Neural cell (in vitro differentiated cells): ENCODE measurements around the gene COL23A1. TPM values are rescaled to one million over a fixed set of nuclear protein-coding genes. Genes with fewer than 3 reads are reported as not detected.

ENCODE experiments used
- H2AFZ ChIP-seq: fragments of 200-600, 300-800 bp; sonication (generic), shearing (Covaris generic); 2 replicates; pipeline ENCODE4 v1.6.0; 2014; ENCODE audit warnings: low read depth, mild to moderate bottlenecking, antibody characterized with exemption, low read length, moderate library complexity
- H3F3A ChIP-seq: fragments of 200-600 bp; shearing (Covaris generic); 2 replicates; pipeline ENCODE4 v1.6.1; 2016; ENCODE audit warnings: mild to moderate bottlenecking, moderate library complexity, mixed read lengths, antibody characterized with exemption, low read length; ENCODE audit not compliant: insufficient read depth, poor library complexity, severe bottlenecking
- H3K27ac ChIP-seq: fragments of 200-600, 300-800 bp; sonication (generic), shearing (Covaris generic); 2 replicates; pipeline ENCODE4 v1.5.1; 2014; ENCODE audit warnings: mild to moderate bottlenecking, low read length, moderate library complexity
- H3K27me3 ChIP-seq: fragments of 300-800, 200-600 bp; sonication (generic), shearing (Covaris generic); 2 replicates; pipeline ENCODE4 v1.6.0; 2014; ENCODE audit warnings: mild to moderate bottlenecking, low read depth, low read length, moderate library complexity; ENCODE audit not compliant: insufficient read depth
- H3K36me3 ChIP-seq: fragments of 300-800, 200-600 bp; sonication (generic), shearing (Covaris generic); 2 replicates; pipeline ENCODE4 v1.5.1; 2014; ENCODE audit warnings: mild to moderate bottlenecking, antibody characterized with exemption, low read length, moderate library complexity; ENCODE audit not compliant: insufficient read depth
- H3K4me2 ChIP-seq: fragments of 300-800, 200-600 bp; sonication (generic), shearing (Covaris generic); 2 replicates; pipeline ENCODE4 v1.6.0; 2014; ENCODE audit warnings: mild to moderate bottlenecking, low read length
- H3K4me3 ChIP-seq: fragments of 300-800, 200-600 bp; sonication (generic), shearing (Covaris generic); 2 replicates; pipeline ENCODE4 v1.5.1; 2014; ENCODE audit warnings: mild to moderate bottlenecking, low read length, moderate library complexity
- H3K79me2 ChIP-seq: fragments of 200-600 bp; shearing (Covaris generic); replicated peaks from 2 replicates; pipeline ENCODE4 v1.6.0; 2014; ENCODE audit warnings: mild to moderate bottlenecking, low read length, moderate library complexity; ENCODE audit not compliant: insufficient read depth
- H3K9ac ChIP-seq: fragments of 300-800, 200-600 bp; sonication (generic), shearing (Covaris generic); 2 replicates; pipeline ENCODE4 v1.6.1; 2016; ENCODE audit warnings: mild to moderate bottlenecking, low read length, mixed read lengths
- H3K9me2 ChIP-seq: fragments of 200-600 bp; shearing (Covaris generic); 2 replicates; pipeline ENCODE4 v1.6.1; 2016; ENCODE audit warnings: mild to moderate bottlenecking, low read length, mixed read lengths; ENCODE audit not compliant: insufficient read depth
- H3K9me3 ChIP-seq: fragments of 200-600, 300-800 bp; sonication (generic), shearing (Covaris generic); 2 replicates; pipeline ENCODE4 v1.6.1; 2016; ENCODE audit warnings: mild to moderate bottlenecking, mixed run types, low read length, moderate library complexity, mixed read lengths
- H4K20me1 ChIP-seq: fragments of 200-600 bp; shearing (Covaris generic); 2 replicates; pipeline ENCODE4 v1.6.1; 2016; ENCODE audit warnings: mild to moderate bottlenecking, mixed run types; ENCODE audit not compliant: insufficient read depth
- CTCF ChIP-seq: fragments of 450-650 bp; IDR thresholded peaks from 2 replicates; pipeline ENCODE4 v1.5.1; 2014; ENCODE audit warnings: antibody characterized with exemption, mild to moderate bottlenecking, moderate library complexity; ENCODE audit not compliant: poor library complexity, severe bottlenecking
- EP300 ChIP-seq: fragments of 450-650 bp; conservative IDR thresholded peaks from 2 replicates; pipeline ENCODE4 v1.6.1; 2014; ENCODE audit warnings: antibody characterized with exemption, mild to moderate bottlenecking, moderate library complexity; ENCODE audit not compliant: poor library complexity, severe bottlenecking
- EZH2 ChIP-seq: fragments of 200-600, 300-800 bp; shearing (Covaris generic), sonication (generic); IDR thresholded peaks from 2 replicates; pipeline ENCODE4 v1.6.1; 2014; ENCODE audit warnings: antibody characterized with exemption, low read length, borderline replicate concordance, mild to moderate bottlenecking; ENCODE audit not compliant: insufficient read depth, poor library complexity, severe bottlenecking
- MXI1 ChIP-seq: fragments of 450-650 bp; conservative IDR thresholded peaks from 2 replicates; pipeline ENCODE4 v1.6.1; 2014; ENCODE audit warnings: antibody characterized with exemption, mild to moderate bottlenecking; ENCODE audit not compliant: poor library complexity, severe bottlenecking
- POLR2AphosphoS5 ChIP-seq: IDR thresholded peaks from 2 replicates; pipeline ENCODE4 v1.6.1; 2012
- RAD21 ChIP-seq: fragments of 450-650 bp; conservative IDR thresholded peaks from 2 replicates; pipeline ENCODE4 v1.6.1; 2014; ENCODE audit warnings: antibody characterized with exemption, mild to moderate bottlenecking, moderate library complexity
- REST ChIP-seq: IDR thresholded peaks from 2 replicates; pipeline ENCODE4 v1.6.1; 2012; ENCODE audit warnings: borderline replicate concordance
- SMC3 ChIP-seq: fragments of 450-650 bp; conservative IDR thresholded peaks from 2 replicates; pipeline ENCODE4 v1.6.1; 2014; ENCODE audit warnings: antibody characterized with exemption, mild to moderate bottlenecking, moderate library complexity; ENCODE audit not compliant: poor library complexity
- TAF1 ChIP-seq: IDR thresholded peaks from 2 replicates; pipeline ENCODE4 v1.6.1; 2012; ENCODE audit warnings: low read depth
- polyA plus RNA-seq: library from polyadenylated mRNA; depleted of rRNA; stranded (reverse); fragments of >200 nt; gene quantifications from 2 replicates; pipeline ENCODE4 v1.2.3, GENCODE V29; 2014

COL23A1 gene
- polyA plus RNA-seq, 1 donor from 2014 or later = not detected

DNA sequence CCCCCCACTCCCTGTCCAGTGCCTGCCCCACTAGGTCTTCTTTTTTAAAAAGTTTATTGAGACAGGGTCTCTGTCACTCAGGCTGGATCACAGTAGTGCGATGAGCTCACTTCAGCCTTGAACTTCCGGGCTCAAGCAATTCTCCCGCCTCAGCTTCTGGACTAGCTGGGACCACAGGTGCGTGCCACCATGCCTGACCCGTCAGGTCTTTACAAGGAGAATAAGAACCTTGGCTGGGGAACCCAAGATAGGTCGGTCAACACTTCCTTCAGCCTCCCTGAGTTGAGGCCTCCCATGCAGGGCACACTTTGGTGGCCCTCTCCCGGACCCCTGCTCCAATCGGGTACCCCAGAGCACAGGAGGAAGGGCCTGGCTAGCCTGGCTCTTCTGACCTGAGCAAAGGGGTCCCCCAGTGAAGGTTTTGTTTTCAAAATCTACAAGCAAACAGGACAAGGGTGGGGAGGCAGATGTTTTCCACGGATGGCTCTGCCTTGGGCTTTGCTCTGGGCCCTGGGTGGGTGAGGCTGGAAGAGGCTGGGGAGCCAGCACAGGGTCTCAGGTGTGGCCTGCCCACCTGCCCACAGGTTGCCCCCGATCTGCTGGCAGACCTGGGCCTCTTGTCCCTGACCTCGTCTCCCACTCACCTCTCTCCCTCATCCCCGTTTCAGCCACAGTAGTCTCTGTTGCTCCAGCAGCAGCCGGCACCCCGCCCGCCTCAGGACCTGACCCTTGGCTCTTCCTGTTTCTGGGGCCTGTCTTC lies 248.9 kb downstream of the COL23A1 start (continued):
- TF ChIP-seq POLR2AphosphoS5 = no peak

DNA sequence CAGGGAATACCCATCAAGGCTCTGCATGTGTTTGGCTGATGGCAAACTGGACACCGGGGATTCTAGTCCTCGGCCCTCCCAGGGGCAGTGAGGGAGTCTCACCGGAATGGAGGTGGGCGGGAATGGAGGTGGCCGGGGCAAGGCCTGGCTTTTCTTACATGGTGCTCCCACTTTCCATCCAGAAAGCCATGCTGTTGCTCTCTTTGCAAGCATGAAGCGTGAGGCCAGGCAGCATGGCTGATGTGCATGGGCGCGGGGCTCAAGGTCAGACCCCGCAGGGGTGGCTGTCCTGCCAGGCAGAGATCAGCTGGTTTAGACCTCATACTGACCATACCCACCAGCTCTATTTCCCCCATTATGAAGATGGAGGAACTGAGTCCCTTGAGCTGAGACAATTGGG lies 249.6 kb downstream of the COL23A1 start:
- H3K4me3 ChIP-seq = no peak overlapping the region
- no peaks in the 10 kb centered on the region for H3F3A ChIP-seq
- no peaks in the 10 kb centered on the region for H3K79me2 ChIP-seq
- H4K20me1 ChIP-seq = no peaks in the 10 kb centered on the region
- H3K27me3 ChIP-seq = no peaks in the 10 kb centered on the region
- no peaks in the 10 kb centered on the region for H3K9me3 ChIP-seq
- no peak overlapping the region for H3K27ac ChIP-seq
- H3K4me2 ChIP-seq = no peak overlapping the region
- no peaks in the 10 kb centered on the region for H3K36me3 ChIP-seq
- no peak for TF ChIP-seq SMC3
- TF ChIP-seq REST = no peak
- no peak for TF ChIP-seq CTCF
- TF ChIP-seq RAD21 = no peak
- TF ChIP-seq POLR2AphosphoS5 = no peak
- TF ChIP-seq EP300 = no peak
- no peak for TF ChIP-seq MXI1
- no peak for TF ChIP-seq EZH2
- TF ChIP-seq TAF1 = no peak
- no peak overlapping the region for H2AFZ ChIP-seq
- H3K9ac ChIP-seq = no peak overlapping the region
- H3K9me2 ChIP-seq = no peaks in the 10 kb centered on the region

DNA sequence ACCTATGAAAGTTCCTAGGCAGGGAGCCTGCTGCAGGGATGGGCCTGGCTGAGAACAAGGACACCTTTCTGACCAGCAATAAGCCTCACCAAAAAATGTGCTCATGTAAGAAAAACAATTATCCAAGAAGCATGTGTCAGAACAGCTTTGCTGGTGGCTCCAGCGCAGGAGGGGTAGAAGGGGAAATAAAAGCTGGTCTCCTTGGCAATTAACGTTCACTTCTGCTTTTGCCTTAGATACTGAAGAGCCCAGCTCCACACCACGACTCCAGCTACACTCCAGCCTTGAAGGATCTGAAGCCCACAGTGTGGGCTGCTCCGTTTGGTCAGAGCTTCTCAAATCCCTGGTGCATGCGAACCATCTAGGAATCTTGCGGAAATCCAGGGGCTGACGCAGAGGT lies 250.0 kb downstream of the COL23A1 start:
- no peaks in the 10 kb centered on the region for H3F3A ChIP-seq
- no peaks in the 10 kb centered on the region for H3K27me3 ChIP-seq
- H3K36me3 ChIP-seq = no peaks in the 10 kb centered on the region
- H3K9ac ChIP-seq = no peak overlapping the region
- no peaks in the 10 kb centered on the region for H3K9me3 ChIP-seq
- no peak for TF ChIP-seq SMC3
- TF ChIP-seq EP300 = no peak
- TF ChIP-seq CTCF = no peak
- TF ChIP-seq EZH2 = no peak
- no peak for TF ChIP-seq POLR2AphosphoS5
- TF ChIP-seq REST = no peak
- TF ChIP-seq TAF1 = no peak
- no peak for TF ChIP-seq MXI1
- no peak for TF ChIP-seq RAD21
- no peak overlapping the region for H2AFZ ChIP-seq
- no peak overlapping the region for H3K4me3 ChIP-seq
- H3K79me2 ChIP-seq = no peaks in the 10 kb centered on the region
- no peak overlapping the region for H3K27ac ChIP-seq
- H4K20me1 ChIP-seq = no peaks in the 10 kb centered on the region
- no peaks in the 10 kb centered on the region for H3K9me2 ChIP-seq
- H3K4me2 ChIP-seq = no peak overlapping the region
